ENCODE results near the gene ASB12. TPM values are rescaled to one million over a fixed set of nuclear protein-coding genes. Genes with fewer than 3 reads are reported as not detected.

The ASB12 gene, protein sequence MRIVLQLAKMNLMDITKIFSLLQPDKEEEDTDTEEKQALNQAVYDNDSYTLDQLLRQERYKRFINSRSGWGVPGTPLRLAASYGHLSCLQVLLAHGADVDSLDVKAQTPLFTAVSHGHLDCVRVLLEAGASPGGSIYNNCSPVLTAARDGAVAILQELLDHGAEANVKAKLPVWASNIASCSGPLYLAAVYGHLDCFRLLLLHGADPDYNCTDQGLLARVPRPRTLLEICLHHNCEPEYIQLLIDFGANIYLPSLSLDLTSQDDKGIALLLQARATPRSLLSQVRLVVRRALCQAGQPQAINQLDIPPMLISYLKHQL
- 0.17 TPM in 1 of 2 replicates, not detected in the other for total RNA-seq

DNA sequence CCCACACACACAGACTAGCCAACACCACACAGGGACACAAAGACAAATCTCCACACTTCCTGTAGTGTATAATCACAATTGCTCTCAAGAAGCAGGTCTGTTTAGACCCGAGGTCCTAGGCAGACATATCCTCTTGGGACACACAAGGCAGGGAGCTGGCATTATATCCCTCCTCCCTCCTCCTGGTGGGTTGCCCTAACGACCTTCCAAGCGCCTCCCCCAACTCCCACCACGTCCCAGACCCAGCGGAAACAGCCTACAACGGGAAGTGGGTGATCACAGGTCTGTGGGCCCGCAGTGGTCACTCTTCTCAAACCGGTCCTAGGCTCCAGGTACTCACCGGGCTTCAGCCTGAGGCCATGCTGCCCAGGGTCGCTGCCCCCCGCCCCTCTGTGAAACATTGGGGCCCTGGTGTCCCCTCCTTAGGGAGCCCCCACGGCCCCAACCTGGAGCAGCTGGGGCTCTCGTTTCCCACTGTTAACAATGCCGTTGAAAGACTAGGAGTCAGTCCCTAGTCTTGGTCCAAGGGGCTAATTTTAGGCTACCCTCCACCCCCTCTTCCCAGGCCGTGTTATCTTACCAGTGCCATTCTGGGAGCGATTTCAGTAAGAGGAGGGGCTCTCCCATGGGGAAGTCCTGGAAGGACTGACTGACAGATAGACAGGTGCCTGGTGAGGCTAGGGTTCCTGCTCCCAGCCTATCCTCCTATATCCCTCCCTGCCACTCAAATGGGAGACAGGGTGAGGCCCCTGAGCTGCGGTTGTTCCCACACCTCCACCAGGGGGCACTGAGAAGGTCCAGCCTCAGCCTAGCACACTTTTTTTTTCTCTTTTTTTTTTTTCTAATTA lies at the start of gene ASB12:
ASB12 (minus strand) TSS at position 485 of the 848 bp plus-strand sequence. CDS start 4,957 bp downstream, outside the sequence.

DNA sequence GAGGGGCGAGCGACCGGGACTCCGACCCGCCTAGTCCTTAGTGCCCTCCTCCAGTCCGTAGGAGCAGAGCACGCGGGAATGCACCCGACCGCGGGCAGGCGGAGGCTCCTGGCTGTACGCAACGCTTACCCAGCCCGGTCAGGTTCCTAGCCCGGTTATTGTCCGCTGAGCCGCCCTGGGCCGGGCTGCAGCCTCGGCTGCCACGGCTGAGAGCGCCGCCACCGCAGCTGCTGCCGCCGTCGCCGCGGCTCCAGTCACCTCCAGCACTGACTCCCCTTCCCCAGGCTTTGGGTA lies 25.0 kb downstream of the ASB12 start, which contains the start of gene AMER1:
AMER1 (minus strand) TSS at position 268 of the 294 bp plus-strand sequence. CDS start 12,422 bp downstream, outside the sequence.

Other genes with a start within 250 kb of the ASB12 start
- 1.0 TPM in 2 replicates for gene AMER1, start 24.9 kb downstream of the ASB12 start, total RNA-seq
- 0.59 TPM in 1 of 2 replicates, not detected in the other for gene MTMR8, start 164.8 kb upstream of the ASB12 start, total RNA-seq